H9 (cell line): ENCODE results near the gene GALNS. TPM values are rescaled to one million over a fixed set of nuclear protein-coding genes. Genes with fewer than 3 reads are reported as not detected.

Source experiments
- DNase-seq: peaks from one replicate; pipeline ENCODE4 v3.0.0-alpha.2; 2017
- H2AFZ ChIP-seq: one replicate; pipeline ENCODE4 v1.6.1; 2013; ENCODE audit warnings: mild to moderate bottlenecking, low read length, control low read depth, moderate library complexity
- H2AK5ac ChIP-seq: 2 replicates; pipeline ENCODE4 v1.6.1; 2013; ENCODE audit warnings: low read length, control low read depth, mixed read lengths; ENCODE audit not compliant: insufficient read length
- H2BK120ac ChIP-seq: one replicate; pipeline ENCODE4 v1.6.1; 2013; ENCODE audit warnings: low read depth, mild to moderate bottlenecking, low read length, control low read depth, inconsistent platforms; ENCODE audit not compliant: poor library complexity, severe bottlenecking
- H2BK12ac ChIP-seq: 2 replicates; pipeline ENCODE4 v1.6.1; 2013; ENCODE audit warnings: low read length, control low read depth, mixed read lengths, low read depth; ENCODE audit not compliant: insufficient read length
- H2BK15ac ChIP-seq: 2 replicates; pipeline ENCODE4 v1.6.1; 2013; ENCODE audit warnings: low read depth, low read length, control low read depth
- H2BK20ac ChIP-seq: one replicate; pipeline ENCODE4 v1.6.1; 2013; ENCODE audit warnings: low read depth, mild to moderate bottlenecking, low read length, control low read depth, inconsistent platforms; ENCODE audit not compliant: poor library complexity, severe bottlenecking
- H2BK5ac ChIP-seq: 2 replicates; pipeline ENCODE4 v1.6.1; 2013; ENCODE audit warnings: low read length, control low read depth, mixed read lengths; ENCODE audit not compliant: insufficient read length
- H3K14ac ChIP-seq: 2 replicates; pipeline ENCODE4 v1.6.1; 2013; ENCODE audit warnings: low read length, control low read depth; ENCODE audit not compliant: insufficient read depth
- H3K18ac ChIP-seq: 2 replicates; pipeline ENCODE4 v1.6.1; 2013; ENCODE audit warnings: low read depth, mild to moderate bottlenecking, mixed read lengths, low read length, control low read depth; ENCODE audit not compliant: insufficient read length
- H3K23ac ChIP-seq: 2 replicates; pipeline ENCODE4 v1.6.1; 2013; ENCODE audit warnings: low read length, control low read depth, mixed read lengths, low read depth; ENCODE audit not compliant: insufficient read length
- H3K23me2 ChIP-seq: 2 replicates; pipeline ENCODE4 v1.6.1; 2013; ENCODE audit warnings: low read depth, mild to moderate bottlenecking, mixed read lengths, low read length, control low read depth; ENCODE audit not compliant: insufficient read length, poor library complexity, severe bottlenecking
- H3K27ac ChIP-seq: 2 replicates; pipeline ENCODE4 v1.5.1; 2013; ENCODE audit warnings: low read length, control low read depth, mixed read lengths, low read depth; ENCODE audit not compliant: insufficient read length
- H3K27me3 ChIP-seq: 2 replicates; pipeline ENCODE4 v1.6.1; 2013; ENCODE audit warnings: low read length, control low read depth, inconsistent platforms; ENCODE audit not compliant: insufficient read depth
- H3K4ac ChIP-seq: 2 replicates; pipeline ENCODE4 v1.6.1; 2013; ENCODE audit warnings: low read depth, mild to moderate bottlenecking, control low read depth, inconsistent platforms, low read length, moderate library complexity
- H3K4me1 ChIP-seq: 2 replicates; pipeline ENCODE4 v1.6.1; 2013; ENCODE audit warnings: low read length, control low read depth, inconsistent platforms; ENCODE audit not compliant: insufficient read depth
- H3K4me2 ChIP-seq: 2 replicates; pipeline ENCODE4 v1.6.1; 2013; ENCODE audit warnings: low read length, control low read depth, mixed read lengths; ENCODE audit not compliant: insufficient read length, insufficient read depth
- H3K56ac ChIP-seq: 2 replicates; pipeline ENCODE4 v1.6.1; 2013; ENCODE audit warnings: low read depth, mild to moderate bottlenecking, mixed read lengths, low read length, control low read depth; ENCODE audit not compliant: insufficient read length
- H3K79me1 ChIP-seq: 2 replicates; pipeline ENCODE4 v1.6.1; 2013; ENCODE audit warnings: low read depth, mild to moderate bottlenecking, moderate library complexity, low read length, control low read depth, inconsistent platforms; ENCODE audit not compliant: insufficient read depth, poor library complexity, severe bottlenecking
- H3K79me2 ChIP-seq: 2 replicates; pipeline ENCODE4 v1.6.1; 2013; ENCODE audit warnings: low read length, control low read depth, inconsistent platforms; ENCODE audit not compliant: insufficient read depth
- H3K9ac ChIP-seq: 2 replicates; pipeline ENCODE4 v1.6.1; 2013; ENCODE audit warnings: low read length, control low read depth, mixed read lengths; ENCODE audit not compliant: insufficient read length; ENCODE audit errors: extremely low read depth
- H3K9me3 ChIP-seq: one replicate; pipeline ENCODE4 v1.6.1; 2013; ENCODE audit warnings: low read depth, low read length, inconsistent platforms; ENCODE audit not compliant: control insufficient read depth
- H3T11ph ChIP-seq: one replicate; pipeline ENCODE4 v1.6.1; 2013; ENCODE audit warnings: mild to moderate bottlenecking, low read length, control low read depth, inconsistent platforms
- H4K20me1 ChIP-seq: one replicate; pipeline ENCODE4 v1.6.1; 2013; ENCODE audit not compliant: control insufficient read depth, insufficient read length, insufficient read depth
- H4K5ac ChIP-seq: 2 replicates; pipeline ENCODE4 v1.6.1; 2013; ENCODE audit warnings: low read depth, mild to moderate bottlenecking, mixed read lengths, low read length, control low read depth; ENCODE audit not compliant: insufficient read length
- H4K8ac ChIP-seq: replicated peaks from 2 replicates; pipeline ENCODE4 v1.6.1; 2013; ENCODE audit warnings: low read length, control low read depth, mixed read lengths, low read depth; ENCODE audit not compliant: insufficient read length
- H4K91ac ChIP-seq: 2 replicates; pipeline ENCODE4 v1.6.1; 2013; ENCODE audit warnings: low read depth, mild to moderate bottlenecking, moderate library complexity, mixed read lengths, low read length, control low read depth; ENCODE audit not compliant: insufficient read length
- H3K27ac Mint-ChIP-seq, 3 experiments: 2 replicates in 2 of 3; 3 replicates in 1 of 3; pipeline ENCODE4 v1.8.0; 2020 to 2021; ENCODE audit warnings: mixed read lengths in 3 of 3, mild to moderate bottlenecking in 1 of 3, moderate library complexity in 1 of 3
- H3K27me3 Mint-ChIP-seq: 2 replicates; pipeline ENCODE4 v1.8.0; 2021; ENCODE audit warnings: low read depth, mild to moderate bottlenecking, moderate library complexity, mixed read lengths
- H3K36me3 Mint-ChIP-seq, 3 experiments: 2 replicates in 2 of 3; 3 replicates in 1 of 3; pipeline ENCODE4 v1.8.0; 2020 to 2021; ENCODE audit warnings: low read depth in 3 of 3, mixed read lengths in 3 of 3; ENCODE audit not compliant: insufficient read depth in 1 of 3
- H3K4me1 Mint-ChIP-seq, 2 experiments: 2 replicates each; pipeline ENCODE4 v1.8.0; 2020; ENCODE audit warnings: mixed read lengths in 2 of 2
- H3K4me3 Mint-ChIP-seq, 2 experiments: 2 replicates in 1 of 2; 3 replicates in 1 of 2; pipeline ENCODE4 v1.8.0; 2020 to 2021; ENCODE audit warnings: mild to moderate bottlenecking in 2 of 2, mixed read lengths in 2 of 2, moderate library complexity in 1 of 2
- H3K9me3 Mint-ChIP-seq, 2 experiments: 2 replicates in 1 of 2; 3 replicates in 1 of 2; pipeline ENCODE4 v1.8.0; 2020; ENCODE audit warnings: mild to moderate bottlenecking in 2 of 2, mixed read lengths in 2 of 2, moderate library complexity in 1 of 2
- CTCF ChIP-seq: fragments of 200-600 bp; sonication (generic); conservative IDR thresholded peaks from 3 replicates; pipeline ENCODE4 v1.8.0; 2021; ENCODE audit warnings: antibody characterized with exemption, mild to moderate bottlenecking
- WGBS: extraction: QIAGEN DNeasy Blood & Tissue Kit; methylation state at CpG from one replicate; pipeline ENCODE4 v1.1.7; 2013; ENCODE audit warnings: missing lambda C conversion rate, low lambda C conversion rate, mixed read lengths; ENCODE audit not compliant: insufficient read length; ENCODE audit errors: extremely low coverage; 5-methylcytosine and 5-hydroxymethylcytosine counted together
- total RNA-seq: library from RNA; stranded (reverse); gene quantifications from 2 replicates; pipeline ENCODE4 v1.2.1, GENCODE V29; 2021

Gene GALNS
- total RNA-seq, 1 experiment from 2014 or later = 20.3 TPM

GRCh38 chr16:88785106-88785924 lies 71.4 kb downstream of the GALNS start, which contains the start of gene PIEZO1:
TSS of gene PIEZO1 (minus strand) at chr16:88785220. CDS start at chr16:88784964, 256 bp downstream.
- Histone ChIP-seq H3K18ac (no peak within 1 kb of the TSS), H2BK15ac (no peak within 1 kb of the TSS), H3K9me3 (no peaks in the 10 kb centered on the region), H2BK5ac (no peak within 1 kb of the TSS), H4K5ac (no peak within 1 kb of the TSS), H4K20me1 (peaks cover 2% of the 10 kb centered on the region), H2BK20ac (no peak within 1 kb of the TSS), H2BK120ac (no peak within 1 kb of the TSS), H3K27me3 (no peaks in the 10 kb centered on the region), H3K4me1 (no peaks in the 10 kb centered on the region), H3K79me1 (no peaks in the 10 kb centered on the region), H3K27ac (no peak within 1 kb of the TSS), H2AFZ (no peak within 1 kb of the TSS), H3K4ac (no peak within 1 kb of the TSS), H3K79me2 (peaks cover 1% of the 10 kb centered on the region; the same call in 1 of the 2 replicates), H4K8ac (no peak within 1 kb of the TSS), H3K9ac (no peak within 1 kb of the TSS), H3K56ac (no peak within 1 kb of the TSS), H2AK5ac (no peak within 1 kb of the TSS), H3K14ac (peak within 1 kb of the TSS; percentile 86), H2BK12ac (no peak within 1 kb of the TSS), H4K91ac (no peak within 1 kb of the TSS), H3K23ac (no peak within 1 kb of the TSS), H3T11ph (no peak within 1 kb of the TSS), H3K23me2 (peaks cover 10% of the 10 kb centered on the region), H3K4me2 (peak within 1 kb of the TSS; percentile 28)
- Mint-ChIP-seq H3K27ac (no peak within 1 kb of the TSS), H3K27me3 (peaks cover 6% of the 10 kb centered on the region; the same call in 1 of the 2 replicates), H3K9me3 (no peaks in the 10 kb centered on the region), H3K36me3 (no peaks in the 10 kb centered on the region), H3K4me3 (peak within 1 kb of the TSS; percentile 73 to 80), H3K4me1 (peaks cover 18 to 19% of the 10 kb centered on the region in 2 experiments)
- peak; percentile 71 for TF ChIP-seq CTCF
- DNase-seq = no peak
- no CpG with 5 or more reads among the region's 110 CpGs for WGBS
